Endothelial cell of umbilical vein (primary cell): Measurements from ENCODE around the gene BRS3. TPM values are rescaled to one million over a fixed set of nuclear protein-coding genes. Genes with fewer than 3 reads are reported as not detected.

Experiments used
- BruUV-seq: library from RNA; stranded (reverse); fragments of 400-500 nt; replicated peaks from 2 replicates; lab custom pipeline; 2021; lab: Mats Ljungman, UMichigan
- CTCF ChIA-PET: fragments of 300-600, 350-600 bp; sonication (Branson Sonifier 250); formaldehyde crosslinking; loops from one replicate; lab custom pipeline; 2021; ENCODE audit warnings: antibody characterized with exemption, inconsistent platforms; lab: Charles Lee
- POLR2A ChIA-PET: fragments of 300-600, 350-600 bp; sonication (Branson Sonifier 250); formaldehyde crosslinking; loops from one replicate; lab custom pipeline; 2021; ENCODE audit warnings: antibody characterized with exemption, inconsistent platforms; lab: Charles Lee
- DNase-seq: peaks from one replicate; pipeline ENCODE4 v3.0.0-alpha.2; 2011; ENCODE audit warnings: low read depth, low spot score
- FAIRE-seq: peaks from 2 replicates; lab custom pipeline; 2011; peaks lifted over from hg19 to GRCh38; lab: Jason Lieb, UNC
- H2AFZ ChIP-seq: 2 replicates; pipeline ENCODE4 v1.6.0; 2012; ENCODE audit warnings: low read depth, low read length, control low read depth, inconsistent platforms
- H3K27ac ChIP-seq: 2 replicates; pipeline ENCODE4 v1.5.1; 2011; ENCODE audit warnings: low read depth, mild to moderate bottlenecking, control low read depth, low read length, moderate library complexity; ENCODE audit not compliant: insufficient read depth
- H3K27me3 ChIP-seq, 2 experiments: 2 replicates each; pipeline versions ENCODE4 v1.6.0 to v1.6.1; 2011; ENCODE audit warnings: low read length in 2 of 2, mixed read lengths in 1 of 2; ENCODE audit not compliant: control insufficient read depth in 2 of 2, insufficient read depth in 2 of 2
- H3K36me3 ChIP-seq, 2 experiments: 2 replicates in 1 of 2; 3 replicates in 1 of 2; pipeline ENCODE4 v1.5.1; 2011; ENCODE audit warnings: low read length in 2 of 2, mild to moderate bottlenecking in 1 of 2, moderate library complexity in 1 of 2; ENCODE audit not compliant: control insufficient read depth in 2 of 2, insufficient read depth in 2 of 2; ENCODE audit errors: extremely low read depth in 1 of 2
- H3K4me1 ChIP-seq: 3 replicates; pipeline ENCODE4 v1.5.1; 2011; ENCODE audit warnings: mild to moderate bottlenecking, low read length; ENCODE audit not compliant: control insufficient read depth, insufficient read depth; ENCODE audit errors: extremely low read depth
- H3K4me2 ChIP-seq: 2 replicates; pipeline ENCODE4 v1.6.1; 2011; ENCODE audit warnings: low read length, control low read depth, mixed read lengths; ENCODE audit not compliant: insufficient read depth
- H3K4me3 ChIP-seq, 3 experiments: fragments of 200-600 bp in 1 of 3; sonication (generic), shearing (Covaris generic) in 1 of 3; replicated peaks in 1 of 3; 2 replicates each; pipeline ENCODE4 v1.5.1; 2011 to 2016; ENCODE audit warnings: control low read depth in 3 of 3, low read length in 3 of 3, mild to moderate bottlenecking in 2 of 3, inconsistent platforms in 1 of 3, low read depth in 1 of 3, moderate library complexity in 1 of 3; ENCODE audit not compliant: insufficient read depth in 1 of 3
- H3K79me2 ChIP-seq: 2 replicates; pipeline ENCODE4 v1.6.0; 2012; ENCODE audit warnings: low read length, inconsistent platforms; ENCODE audit not compliant: control insufficient read depth, insufficient read depth
- H3K9ac ChIP-seq: replicated peaks from 2 replicates; pipeline ENCODE3; 2011; ENCODE audit warnings: low read length, control low read depth; ENCODE audit not compliant: insufficient read depth; ENCODE audit errors: extremely low read depth
- H3K9me1 ChIP-seq: replicated peaks from 3 replicates; pipeline ENCODE4 v1.6.0; 2011; ENCODE audit warnings: mild to moderate bottlenecking, low read length; ENCODE audit not compliant: control insufficient read depth, insufficient read depth; ENCODE audit errors: extremely low read depth
- H3K9me3 ChIP-seq: replicated peaks from 2 replicates; pipeline ENCODE4 v1.5.1; 2012; ENCODE audit warnings: low read length, inconsistent platforms; ENCODE audit not compliant: control insufficient read depth, insufficient read depth
- H4K20me1 ChIP-seq: replicated peaks from 2 replicates; pipeline ENCODE3; 2011; ENCODE audit warnings: mild to moderate bottlenecking, low read length; ENCODE audit not compliant: control insufficient read depth, insufficient read depth; ENCODE audit errors: extremely low read depth
- CTCF ChIP-seq, 2 donors: IDR thresholded peaks; 1 replicate in 1 of 2; 2 replicates in 1 of 2; pipeline ENCODE4 v1.5.1; 2011; ENCODE audit warnings: low read length in 2 of 2, mild to moderate bottlenecking in 2 of 2, moderate library complexity in 2 of 2, control low read depth in 1 of 2, inconsistent platforms in 1 of 2, low read depth in 1 of 2; ENCODE audit not compliant: insufficient read depth in 1 of 2; ENCODE audit errors: extremely low read depth in 1 of 2
- EZH2 ChIP-seq: IDR thresholded peaks from 2 replicates; pipeline ENCODE4 v1.6.1; 2012; ENCODE audit warnings: borderline replicate concordance, low read depth, mild to moderate bottlenecking, moderate library complexity, low read length, inconsistent platforms; ENCODE audit not compliant: severe bottlenecking
- FOS ChIP-seq: IDR thresholded peaks from 2 replicates; pipeline ENCODE4 v1.6.1; 2011; ENCODE audit warnings: mild to moderate bottlenecking, low read length, moderate library complexity, borderline replicate concordance; ENCODE audit not compliant: insufficient read depth
- GATA2 ChIP-seq: IDR thresholded peaks from 2 replicates; pipeline ENCODE4 v1.7.0; 2011; ENCODE audit warnings: low read depth, mild to moderate bottlenecking, moderate library complexity, mixed read lengths, low read length; ENCODE audit not compliant: insufficient read length, insufficient read depth
- JUN ChIP-seq: IDR thresholded peaks from 2 replicates; pipeline ENCODE4 v1.6.1; 2011; ENCODE audit warnings: borderline replicate concordance, low read depth; ENCODE audit not compliant: insufficient read length, insufficient read depth
- MAX ChIP-seq: IDR thresholded peaks from 2 replicates; pipeline ENCODE4 v1.6.1; 2011; ENCODE audit not compliant: insufficient read depth, insufficient read length
- MYC ChIP-seq: IDR thresholded peaks from one replicate; pipeline ENCODE4 v1.6.1; 2011; ENCODE audit warnings: mild to moderate bottlenecking, low read depth, low read length
- POLR2A ChIP-seq: IDR thresholded peaks from 2 replicates; pipeline ENCODE4 v1.6.1; 2012; ENCODE audit warnings: low read depth, mild to moderate bottlenecking, control low read depth, low read length
- POLR2AphosphoS5 ChIP-seq: IDR thresholded peaks from 2 replicates; pipeline ENCODE4 v1.6.1; 2012; ENCODE audit warnings: low read depth, mild to moderate bottlenecking, control low read depth, low read length, moderate library complexity; ENCODE audit not compliant: insufficient read depth
- dilution Hi-C: fragments of 300-500 bp; cut with MboI; formaldehyde crosslinking; loops from one replicate; pipeline ENCODE4 v1.15.0; 2019; ENCODE audit warnings: low sequenced_read_pairs; ENCODE audit not compliant: extremely low pct_ligation_motif_present
- intact Hi-C: fragments of 100-400 bp; cut with micrococcal nuclease; formaldehyde crosslinking; loops from one replicate; pipeline ENCODE4 v1.10.0; 2022
- polyA plus RNA-seq, 4 experiments: library from polyadenylated mRNA; depleted of rRNA in 3 of 4; stranded (reverse) in 3 of 4; unstranded in 1 of 4; fragments of >200 nt; gene quantifications; 2 replicates each; pipeline versions ENCODE4 v1.2.1 to v1.2.3, GENCODE V29; 2011 to 2012; ENCODE audit warnings: missing spikeins in 1 of 4
- total RNA-seq: library from RNA; stranded (reverse); gene quantifications from 2 replicates; pipeline ENCODE4 v1.2.3, GENCODE V29; 2021

BRS3 gene
- total and polyA plus RNA-seq, 2 donors (not counting 3 experiments of a cell fraction or from before 2014, with no cell fraction given) = not detected

- intact Hi-C loops (loop anchor here (10.0 kb wide), 1 partner anchor 467 kb away; no protein-coding TSS in a partner anchor), dilution Hi-C loops (no loop called here)
- Histone ChIP-seq H3K79me2 (no peaks in the 10 kb centered on the region), H3K9me3 (no peaks in the 10 kb centered on the region), H3K4me1 (peaks cover 3% of the 10 kb centered on the region), H4K20me1 (no peaks in the 10 kb centered on the region), H3K4me2 (no peak overlapping the region), H3K9ac (no peak overlapping the region), H2AFZ (no peak overlapping the region), H3K36me3 (no peaks in the 10 kb centered on the region), H3K27me3 (peaks cover 3 to 13% of the 10 kb centered on the region in 2 experiments), H3K9me1 (no peaks in the 10 kb centered on the region), H3K27ac (no peak overlapping the region), H3K4me3 (no peak overlapping the region)
- BruUV-seq = no TSS peak
- ChIA-PET POLR2A (interaction anchor here (0.7 kb wide), 1 partner anchor 314 kb away, joined by 10 read pairs; no protein-coding TSS in a partner anchor), CTCF (interaction anchor here (2.2 kb wide), 1 partner anchor 463 kb away, joined by 5 read pairs; no protein-coding TSS in a partner anchor)
- FAIRE-seq = no peak
- no peak for TF ChIP-seq GATA2
- TF ChIP-seq POLR2A = no peak
- TF ChIP-seq EZH2 = no peak
- TF ChIP-seq MYC = no peak
- no peak for TF ChIP-seq MAX
- TF ChIP-seq POLR2AphosphoS5 = no peak
- no peak for TF ChIP-seq CTCF (IDR thresholded peaks at IDR 0.05; ENCODE audit: extremely low read depth in 1 of 2, insufficient read depth in 1 of 2, low read depth in 1 of 2, low read length in 2 of 2)
- no peak for TF ChIP-seq FOS
- TF ChIP-seq JUN = no peak
- DNase-seq = no peak
These were observed 4.1 kb downstream of the BRS3 start for GRCh38 chrX:136491832-136492231.
